ENCODE results near the gene CALHM3. TPM values are rescaled to one million over a fixed set of nuclear protein-coding genes. Genes with fewer than 3 reads are reported as not detected.

The CALHM3 gene
- total and polyA plus RNA-seq, 4 donors = 0.02 to 0.15 TPM; not detected in 2

- peaks cover 0 to 33% (median 18%) of the 10 kb centered on the region in 4 donors for H3K36me3 ChIP-seq (ENCODE audit: control insufficient read depth in 4 of 4, insufficient read depth in 4 of 4, low read length in 4 of 4)
- H3K9ac ChIP-seq (ENCODE audit: insufficient read depth in 1 of 2, low read length in 2 of 2) = no peak overlapping the region
- no peak for TF ChIP-seq CTCF (IDR thresholded peaks at IDR 0.05; ENCODE audit: control extremely low read depth, extremely low read depth)
- H3K9me3 ChIP-seq (ENCODE audit: control insufficient read depth in 4 of 4, insufficient read depth in 3 of 4, low read length in 3 of 4) = no peaks in the 10 kb centered on the region
- no peak overlapping the region for H3K4me3 ChIP-seq
- peak overlapping the region in 1 of 2 donors; percentile 16 for H3K27ac ChIP-seq (ENCODE audit: low read depth in 1 of 2, low read length in 1 of 2)
- peaks cover 0 to 37% (median 10%) of the 10 kb centered on the region in 5 donors for H3K4me1 ChIP-seq (ENCODE audit: control insufficient read depth in 5 of 5, insufficient read depth in 5 of 5, low read length in 5 of 5)
- ATAC-seq (ENCODE audit: insufficient read depth, low FRiP score) = no peak
- 83 to 88% methylated on average over 34 of the region's 34 CpGs for WGBS, 2 donors
- DNase-seq = no peak
- H3K27me3 ChIP-seq (ENCODE audit: control insufficient read depth in 3 of 3, insufficient read depth in 3 of 3, low read length in 2 of 3) = no peaks in the 10 kb centered on the region
Measured at GRCh38 chr10:103449208-103450144, 29.6 kb downstream of the CALHM3 start.

GRCh38 chr10:103448746-103449145 lies 30.3 kb downstream of the CALHM3 start:
- no peaks in the 10 kb centered on the region for H3K9me3 ChIP-seq (ENCODE audit: control insufficient read depth in 4 of 4, insufficient read depth in 3 of 4, low read length in 3 of 4)
- no peak overlapping the region for H3K9ac ChIP-seq (ENCODE audit: insufficient read depth in 1 of 2, low read length in 2 of 2)
- no peak overlapping the region for H3K4me3 ChIP-seq
- DNase-seq (no peak), ATAC-seq (ENCODE audit: insufficient read depth, low FRiP score) (peak; percentile 44)
- H3K4me1 ChIP-seq (ENCODE audit: control insufficient read depth in 5 of 5, insufficient read depth in 5 of 5, low read length in 5 of 5) = peaks cover 0 to 37% (median 10%) of the 10 kb centered on the region in 5 donors
- 53 to 54% methylated on average over 1 of the region's 1 CpG for WGBS, 2 donors
- H3K27me3 ChIP-seq (ENCODE audit: control insufficient read depth in 3 of 3, insufficient read depth in 3 of 3, low read length in 2 of 3) = no peaks in the 10 kb centered on the region
- TF ChIP-seq CTCF (IDR thresholded peaks at IDR 0.05; ENCODE audit: control extremely low read depth, extremely low read depth) = no peak
- H3K27ac ChIP-seq (ENCODE audit: low read depth in 1 of 2, low read length in 1 of 2) = no peak overlapping the region
- peaks cover 0 to 41% (median 23%) of the 10 kb centered on the region in 4 donors for H3K36me3 ChIP-seq (ENCODE audit: control insufficient read depth in 4 of 4, insufficient read depth in 4 of 4, low read length in 4 of 4)

- H3K9me3 ChIP-seq (ENCODE audit: control insufficient read depth in 4 of 4, insufficient read depth in 3 of 4, low read length in 3 of 4) = no peaks in the 10 kb centered on the region
- peaks cover 0 to 55% (median 32%) of the 10 kb centered on the region in 4 donors for H3K36me3 ChIP-seq (ENCODE audit: control insufficient read depth in 4 of 4, insufficient read depth in 4 of 4, low read length in 4 of 4)
- no peak for TF ChIP-seq CTCF (IDR thresholded peaks at IDR 0.05; ENCODE audit: control extremely low read depth, extremely low read depth)
- no peak for DNase-seq
- ATAC-seq (ENCODE audit: insufficient read depth, low FRiP score) = no peak
- no peaks in the 10 kb centered on the region for H3K27me3 ChIP-seq (ENCODE audit: control insufficient read depth in 3 of 3, insufficient read depth in 3 of 3, low read length in 2 of 3)
- H3K27ac ChIP-seq (ENCODE audit: low read depth in 1 of 2, low read length in 1 of 2) = peak overlapping the region in 1 of 2 donors; percentile 50
- peaks cover 0 to 34% (median 10%) of the 10 kb centered on the region in 5 donors for H3K4me1 ChIP-seq (ENCODE audit: control insufficient read depth in 5 of 5, insufficient read depth in 5 of 5, low read length in 5 of 5)
- H3K9ac ChIP-seq (ENCODE audit: insufficient read depth in 1 of 2, low read length in 2 of 2) = no peak overlapping the region
- 97% methylated on average over 23 of the region's 23 CpGs for WGBS, 2 donors
- H3K4me3 ChIP-seq = no peak overlapping the region
Measured at GRCh38 chr10:103447187-103447586, 31.9 kb downstream of the CALHM3 start.
